Upper lobe of left lung (tissue), 6 donors: Measurements from ENCODE around the gene PPP2R5E. TPM values are rescaled to one million over a fixed set of nuclear protein-coding genes. Genes with fewer than 3 reads are reported as not detected.

Experiments
- ATAC-seq, 2 donors: fragments of 200-7000 bp; cut with Tn5 transposase; one replicate each; pipeline ENCODE4 v1.9.1; 2022; ENCODE audit warnings: mild to moderate bottlenecking in 2 of 2, moderate library complexity in 2 of 2; ENCODE audit not compliant: low FRiP score in 2 of 2
- DNase-seq, 2 donors: peaks; one replicate each; pipeline ENCODE4 v3.0.0-alpha.2; 2019 to 2020
- H3K27ac ChIP-seq, 4 donors: fragments of 200-600 bp; sonication (generic); one replicate each; pipeline ENCODE4 v1.5.1; 2016 to 2019
- H3K27me3 ChIP-seq, 4 donors: fragments of 200-600 bp; sonication (generic); one replicate each; pipeline ENCODE4 v1.5.1; 2017 to 2019
- H3K36me3 ChIP-seq, 4 donors: fragments of 200-600 bp; sonication (generic); one replicate each; pipeline ENCODE4 v1.5.1; 2016 to 2019
- H3K4me1 ChIP-seq, 4 donors: fragments of 200-600 bp; sonication (generic); one replicate each; pipeline ENCODE4 v1.5.1; 2018 to 2019
- H3K4me3 ChIP-seq, 4 donors: fragments of 200-600 bp; sonication (generic); one replicate each; pipeline ENCODE4 v1.5.1; 2017 to 2019; ENCODE audit warnings: mild to moderate bottlenecking in 2 of 4, moderate library complexity in 1 of 4
- H3K9me3 ChIP-seq, 4 donors: fragments of 200-600 bp; sonication (generic); one replicate each; pipeline ENCODE4 v1.5.1; 2018 to 2019
- CTCF ChIP-seq, 6 experiments: fragments of 450-650 bp in 4 of 6; fragments of 200-600 bp in 2 of 6; sonication (generic) in 2 of 6; IDR thresholded peaks; one replicate each; pipeline ENCODE4 v1.5.1; 2016 to 2019; ENCODE audit warnings: antibody characterized with exemption in 6 of 6
- EP300 ChIP-seq, 4 donors: sonication (generic); formaldehyde crosslinking; IDR thresholded peaks; one replicate each; pipeline ENCODE4 v1.5.1; 2017; ENCODE audit warnings: antibody characterized with exemption in 4 of 4, control low read depth in 2 of 4
- POLR2A ChIP-seq, 4 donors: fragments of 450-650 bp; IDR thresholded peaks; one replicate each; pipeline ENCODE4 v1.5.1; 2016 to 2017; ENCODE audit warnings: antibody characterized with exemption in 4 of 4, mild to moderate bottlenecking in 2 of 4
- POLR2AphosphoS5 ChIP-seq, 2 donors: sonication (generic); formaldehyde crosslinking; IDR thresholded peaks; one replicate each; pipeline ENCODE4 v1.5.1; 2017; ENCODE audit warnings: antibody characterized with exemption in 2 of 2
- WGBS, 2 donors: methylation state at CpG; one replicate each; pipeline ENCODE4 v1.1.5; 2017 to 2018; 5-methylcytosine and 5-hydroxymethylcytosine counted together
- total RNA-seq, 6 donors: library from RNA; depleted of rRNA in 4 of 6; stranded (reverse); fragments of >200 nt in 4 of 6; gene quantifications; one replicate each; pipeline versions ENCODE4 v1.1.0 to v1.2.1, GENCODE V29; 2016 to 2021
- donor health status: DM: no; HTN: no; CAD: no; lungs with moderate emphysema.
- donor health status: DM: no; HTN: yes; CAD: no; lungs with severe emphysema.

The PPP2R5E gene
- total RNA-seq, 6 donors from 2014 or later: 10.1 to 42.4 (median 34.5) TPM

- H3K36me3 ChIP-seq: no peaks in the 10 kb centered on the region
Measured at GRCh38 chr14:63565448-63565847, 22.3 kb upstream of the PPP2R5E start.

GRCh38 chr14:63564318-63564717, 21.1 kb upstream of the PPP2R5E start:
- Histone ChIP-seq H3K27ac (no peak overlapping the region), H3K9me3 (no peaks in the 10 kb centered on the region), H3K27me3 (no peaks in the 10 kb centered on the region), H3K4me3 (no peak overlapping the region), H3K4me1 (peaks cover 0 to 9% (median 6%) of the 10 kb centered on the region in 4 donors), H3K36me3 (no peaks in the 10 kb centered on the region)
- TF ChIP-seq POLR2A (IDR thresholded peaks at IDR 0.05) (peak in 1 of 4 donors; percentile 11), POLR2AphosphoS5 (IDR thresholded peaks at IDR 0.05) (no peak), EP300 (IDR thresholded peaks at IDR 0.05) (no peak), CTCF (IDR thresholded peaks at IDR 0.05) (no peak)
- ATAC-seq (peak; percentile 40 to 87), DNase-seq (peak in 1 of 2 donors; percentile 67)
- WGBS, 2 donors: 15 to 33% methylated on average over 1 of the region's 1 CpG

More at GRCh38 chr14:63565448-63565847, 22.3 kb upstream of the PPP2R5E start:
- no peak overlapping the region for H3K4me3 ChIP-seq
- no peak for TF ChIP-seq EP300 (IDR thresholded peaks at IDR 0.05)
- TF ChIP-seq POLR2AphosphoS5 (IDR thresholded peaks at IDR 0.05): no peak
- no peak for TF ChIP-seq CTCF (IDR thresholded peaks at IDR 0.05)
- TF ChIP-seq POLR2A (IDR thresholded peaks at IDR 0.05): no peak
- ATAC-seq (no peak), DNase-seq (no peak)
- WGBS, 2 donors: 86 to 90% methylated on average over 3 of the region's 3 CpGs
- no peaks in the 10 kb centered on the region for H3K27me3 ChIP-seq
- no peak overlapping the region for H3K27ac ChIP-seq
- H3K9me3 ChIP-seq: no peaks in the 10 kb centered on the region
- peaks cover 0 to 9% (median 6%) of the 10 kb centered on the region in 4 donors for H3K4me1 ChIP-seq

- TF ChIP-seq CTCF (IDR thresholded peaks at IDR 0.05): no peak
- TF ChIP-seq POLR2AphosphoS5 (IDR thresholded peaks at IDR 0.05): no peak
- no peak for TF ChIP-seq POLR2A (IDR thresholded peaks at IDR 0.05)
Measured at GRCh38 chr14:63563370-63564026, 20.3 kb upstream of the PPP2R5E start.

GRCh38 chr14:63562405-63562804, 19.2 kb upstream of the PPP2R5E start:
- H3K27me3 ChIP-seq: no peaks in the 10 kb centered on the region
- WGBS, 2 donors: 85 to 89% methylated on average over 3 of the region's 3 CpGs
- DNase-seq (no peak), ATAC-seq (no peak)
- no peak overlapping the region for H3K27ac ChIP-seq
- no peaks in the 10 kb centered on the region for H3K9me3 ChIP-seq
- peaks cover 0 to 9% (median 6%) of the 10 kb centered on the region in 4 donors for H3K4me1 ChIP-seq
- no peaks in the 10 kb centered on the region for H3K36me3 ChIP-seq
- H3K4me3 ChIP-seq: no peak overlapping the region
- TF ChIP-seq POLR2AphosphoS5 (IDR thresholded peaks at IDR 0.05): no peak
- no peak for TF ChIP-seq POLR2A (IDR thresholded peaks at IDR 0.05)
- TF ChIP-seq CTCF (IDR thresholded peaks at IDR 0.05): no peak
- no peak for TF ChIP-seq EP300 (IDR thresholded peaks at IDR 0.05)

More at GRCh38 chr14:63563370-63564026, 20.3 kb upstream of the PPP2R5E start:
- Histone ChIP-seq H3K27ac (no peak overlapping the region), H3K4me3 (no peak overlapping the region), H3K9me3 (no peaks in the 10 kb centered on the region), H3K27me3 (no peaks in the 10 kb centered on the region), H3K4me1 (peaks cover 0 to 9% (median 6%) of the 10 kb centered on the region in 4 donors), H3K36me3 (no peaks in the 10 kb centered on the region)
- ATAC-seq: peak in 1 of 2 donors; percentile 28
- no peak for DNase-seq
- 80 to 82% methylated on average over 7 of the region's 7 CpGs for WGBS, 2 donors

GRCh38 chr14:63555572-63555971, 12.4 kb upstream of the PPP2R5E start:
- TF ChIP-seq POLR2AphosphoS5 (IDR thresholded peaks at IDR 0.05) (no peak), EP300 (IDR thresholded peaks at IDR 0.05) (no peak), CTCF (IDR thresholded peaks at IDR 0.05) (no peak), POLR2A (IDR thresholded peaks at IDR 0.05) (no peak)
- ATAC-seq: no peak
- no peak overlapping the region for H3K4me3 ChIP-seq
- DNase-seq: no peak
- H3K27ac ChIP-seq: no peak overlapping the region
- no peaks in the 10 kb centered on the region for H3K9me3 ChIP-seq
- 78 to 86% methylated on average over 7 of the region's 7 CpGs for WGBS, 2 donors
- H3K36me3 ChIP-seq: no peaks in the 10 kb centered on the region
- H3K4me1 ChIP-seq: no peaks in the 10 kb centered on the region
- H3K27me3 ChIP-seq: no peaks in the 10 kb centered on the region
